T-helper 2 cell treated with Interferon-gamma antibody and Interleukin-4, amounts not matched to agents 5 μg/mL and 100 μg/mL, for 36 hours (primary cell): ENCODE measurements around the gene MLX.
A peak's percentile ranks its signal among the peaks of the same experiment; 100 is the strongest.
"Not testable (repeated sequence)": the region's sequence is repeated elsewhere in the genome, so short reads cannot be mapped to it uniquely, and the experiment has no call there.

Source experiments
- DNase-seq: peaks from one replicate; pipeline ENCODE4 v3.0.0; 2021; ENCODE audit warnings: low spot score
- H3K27ac Mint-ChIP-seq: one replicate; pipeline ENCODE4 v1.8.0; 2021; ENCODE audit warnings: mild to moderate bottlenecking, mixed read lengths
- H3K27me3 Mint-ChIP-seq: one replicate; pipeline ENCODE4 v1.8.0; 2021; ENCODE audit warnings: low read depth, mixed read lengths
- H3K36me3 Mint-ChIP-seq: one replicate; pipeline ENCODE4 v1.8.0; 2021; ENCODE audit warnings: low read depth, mixed read lengths
- H3K4me1 Mint-ChIP-seq: one replicate; pipeline ENCODE4 v1.8.0; 2021; ENCODE audit warnings: low read depth, mixed read lengths
- H3K4me3 Mint-ChIP-seq: one replicate; pipeline ENCODE4 v1.8.0; 2022; ENCODE audit warnings: mild to moderate bottlenecking, moderate library complexity, mixed read lengths
- H3K9me3 Mint-ChIP-seq: one replicate; pipeline ENCODE4 v1.8.0; 2021; ENCODE audit warnings: mixed read lengths

The MLX gene

GRCh38 chr17:42543190-42544079, 23.5 kb upstream of the MLX start:
- no peaks in the 10 kb centered on the region for H3K27me3 Mint-ChIP-seq
- DNase-seq, result no peak
- no peak overlapping the region for H3K4me3 Mint-ChIP-seq
- H3K9me3 Mint-ChIP-seq, result no peaks in the 10 kb centered on the region
- peaks cover 12% of the 10 kb centered on the region for H3K36me3 Mint-ChIP-seq
- no peak overlapping the region for H3K27ac Mint-ChIP-seq
- peaks cover 16% of the 10 kb centered on the region for H3K4me1 Mint-ChIP-seq

DNA sequence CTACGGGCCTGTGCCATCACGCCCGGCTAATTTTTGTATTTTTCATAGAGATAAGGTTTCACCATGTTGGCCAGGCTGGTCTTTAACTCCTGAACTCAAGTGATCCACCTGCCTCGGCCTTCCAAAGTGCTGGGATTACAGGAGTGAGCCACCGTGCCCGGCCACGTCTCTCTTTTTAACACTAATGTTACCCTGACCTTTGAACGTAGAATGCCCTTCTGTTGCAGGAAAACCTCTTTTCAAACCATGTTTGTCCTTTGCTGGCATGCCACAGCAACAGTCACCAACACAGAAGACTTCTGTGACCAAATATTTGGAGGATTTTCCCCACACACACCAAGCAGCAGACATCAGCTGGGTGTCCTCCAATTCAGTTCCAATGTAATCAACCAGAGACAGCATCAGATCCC, 22.0 kb upstream of the MLX start:
- no peak overlapping the region for H3K27ac Mint-ChIP-seq
- no peaks in the 10 kb centered on the region for H3K9me3 Mint-ChIP-seq
- no peaks in the 10 kb centered on the region for H3K27me3 Mint-ChIP-seq
- DNase-seq, result no peak
- peaks cover 17% of the 10 kb centered on the region for H3K4me1 Mint-ChIP-seq
- H3K4me3 Mint-ChIP-seq, result no peak overlapping the region
- peaks cover 7% of the 10 kb centered on the region for H3K36me3 Mint-ChIP-seq

DNA sequence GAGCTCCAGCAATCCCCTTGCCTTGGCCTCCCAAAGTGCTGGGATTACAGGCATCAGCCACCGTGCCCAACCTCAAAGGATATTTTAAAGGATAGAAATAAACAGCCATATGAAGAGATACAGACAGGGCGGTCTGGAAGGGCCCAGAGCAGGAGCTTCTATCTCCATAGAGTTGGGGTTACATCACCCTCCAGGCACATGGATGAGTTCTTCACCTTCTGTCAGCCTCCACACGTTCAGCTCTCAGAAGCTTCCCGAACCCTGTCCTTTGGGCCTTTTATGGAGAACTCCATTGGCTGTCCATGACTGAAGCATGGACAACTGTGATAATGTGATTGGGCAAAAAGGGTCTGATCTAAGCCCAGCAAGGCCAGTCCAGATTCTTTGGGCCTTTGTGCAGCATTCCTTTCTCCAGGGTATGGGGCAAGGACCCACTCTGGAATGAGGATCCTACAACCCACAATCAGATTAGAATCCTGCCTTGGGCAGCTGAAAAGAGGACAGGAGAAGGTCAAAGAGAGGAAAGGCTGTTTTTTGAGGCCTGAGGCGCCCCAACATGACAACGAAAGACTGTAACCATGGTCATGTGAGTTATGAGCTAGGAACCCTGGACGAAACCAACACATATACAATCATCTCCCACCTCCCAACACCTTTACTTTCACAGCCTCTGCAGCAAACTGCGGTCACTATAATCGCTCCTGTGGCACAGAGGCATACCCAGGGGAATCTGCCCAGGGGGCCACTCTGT, 21.0 kb upstream of the MLX start:
- DNase-seq, H3K27ac Mint-ChIP-seq, H3K4me3 Mint-ChIP-seq, H3K27me3 Mint-ChIP-seq, H3K9me3 Mint-ChIP-seq, H3K36me3 Mint-ChIP-seq: not testable (repeated sequence)
- H3K4me1 Mint-ChIP-seq, result peaks cover 12% of the 10 kb centered on the region

- H3K9me3 Mint-ChIP-seq, result no peaks in the 10 kb centered on the region
- no peaks in the 10 kb centered on the region for H3K27me3 Mint-ChIP-seq
- H3K4me1 Mint-ChIP-seq, result peaks cover 6% of the 10 kb centered on the region
- no peak overlapping the region for H3K27ac Mint-ChIP-seq
- DNase-seq, result no peak
- no peak overlapping the region for H3K4me3 Mint-ChIP-seq
- H3K36me3 Mint-ChIP-seq, result peaks cover 5% of the 10 kb centered on the region
Measured at GRCh38 chr17:42547001-42547461, 19.9 kb upstream of the MLX start.

GRCh38 chr17:42547698-42548069, 19.2 kb upstream of the MLX start:
- Mint-ChIP-seq H3K36me3 (peaks cover 5% of the 10 kb centered on the region), H3K4me1 (peaks cover 6% of the 10 kb centered on the region), H3K27me3 (no peaks in the 10 kb centered on the region), H3K4me3 (peak overlapping the region; percentile 9), H3K9me3 (no peaks in the 10 kb centered on the region), H3K27ac (no peak overlapping the region)
- DNase-seq, result no peak

- Mint-ChIP-seq H3K27me3 (no peaks in the 10 kb centered on the region), H3K27ac (no peak overlapping the region), H3K36me3 (peaks cover 6% of the 10 kb centered on the region), H3K4me3 (peak overlapping the region; percentile 38), H3K4me1 (peaks cover 6% of the 10 kb centered on the region), H3K9me3 (no peaks in the 10 kb centered on the region)
- DNase-seq, result peak; percentile 68
Measured at GRCh38 chr17:42548070-42548837, 18.6 kb upstream of the MLX start.

- Mint-ChIP-seq H3K27me3 (no peaks in the 10 kb centered on the region), H3K9me3 (no peaks in the 10 kb centered on the region), H3K36me3 (peaks cover 8% of the 10 kb centered on the region), H3K27ac (no peak overlapping the region), H3K4me1 (peaks cover 6% of the 10 kb centered on the region), H3K4me3 (peak overlapping the region; percentile 38)
- DNase-seq, result no peak
Measured at GRCh38 chr17:42548993-42549755, 17.7 kb upstream of the MLX start.

DNA sequence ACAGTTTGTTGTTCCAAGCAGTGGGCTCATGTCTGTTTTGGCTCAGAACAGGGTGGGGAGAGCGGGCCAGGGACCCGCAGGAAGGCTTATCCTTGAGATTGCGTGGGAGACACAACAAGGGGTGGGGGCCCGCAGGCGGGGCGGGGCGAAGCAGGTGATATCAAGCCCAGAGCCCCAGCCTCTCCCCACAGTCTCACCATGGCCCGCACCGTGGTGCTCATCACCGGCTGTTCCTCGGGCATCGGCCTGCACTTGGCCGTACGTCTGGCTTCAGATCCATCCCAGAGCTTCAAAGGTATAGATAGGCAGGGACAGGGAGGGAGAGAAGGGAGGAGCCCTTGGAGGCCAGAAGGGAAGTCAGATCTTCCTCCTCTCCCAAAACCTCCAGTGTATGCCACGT, 14.2 kb upstream of the MLX start, which contains the start of gene HSD17B1:
TSS of gene HSD17B1 (plus strand) at position 188 of the 400 bp plus-strand sequence. CDS start at position 199, 11 bp downstream.
- peaks cover 16% of the 10 kb centered on the region for H3K4me1 Mint-ChIP-seq
- not testable (repeated sequence) for H3K9me3 Mint-ChIP-seq, DNase-seq, H3K27me3 Mint-ChIP-seq, H3K36me3 Mint-ChIP-seq
- peak within 1 kb of the TSS; percentile 63 for H3K27ac Mint-ChIP-seq
- peak within 1 kb of the TSS; percentile 91 for H3K4me3 Mint-ChIP-seq

GRCh38 chr17:42553161-42553818, 13.6 kb upstream of the MLX start:
- H3K9me3 Mint-ChIP-seq, result no peaks in the 10 kb centered on the region
- no peak for DNase-seq
- H3K27ac Mint-ChIP-seq, result peak overlapping the region; percentile 63
- peak overlapping the region; percentile 91 for H3K4me3 Mint-ChIP-seq
- peaks cover 16% of the 10 kb centered on the region for H3K4me1 Mint-ChIP-seq
- H3K36me3 Mint-ChIP-seq, result peaks cover 5% of the 10 kb centered on the region
- H3K27me3 Mint-ChIP-seq, result no peaks in the 10 kb centered on the region

GRCh38 chr17:42553866-42554249, 13.0 kb upstream of the MLX start:
- Mint-ChIP-seq H3K27ac (peak overlapping the region; percentile 92), H3K4me1 (peaks cover 16% of the 10 kb centered on the region), H3K36me3 (peaks cover 5% of the 10 kb centered on the region), H3K9me3 (no peaks in the 10 kb centered on the region), H3K27me3 (no peaks in the 10 kb centered on the region), H3K4me3 (peak overlapping the region; percentile 91)
- no peak for DNase-seq

- H3K36me3 Mint-ChIP-seq, result peaks cover 5% of the 10 kb centered on the region
- H3K9me3 Mint-ChIP-seq, result no peaks in the 10 kb centered on the region
- peak; percentile 81 for DNase-seq
- no peaks in the 10 kb centered on the region for H3K27me3 Mint-ChIP-seq
- peak overlapping the region; percentile 91 for H3K4me3 Mint-ChIP-seq
- peaks cover 14% of the 10 kb centered on the region for H3K4me1 Mint-ChIP-seq
- peak overlapping the region; percentile 92 for H3K27ac Mint-ChIP-seq
Measured at GRCh38 chr17:42554250-42555121, 12.4 kb upstream of the MLX start.

DNA sequence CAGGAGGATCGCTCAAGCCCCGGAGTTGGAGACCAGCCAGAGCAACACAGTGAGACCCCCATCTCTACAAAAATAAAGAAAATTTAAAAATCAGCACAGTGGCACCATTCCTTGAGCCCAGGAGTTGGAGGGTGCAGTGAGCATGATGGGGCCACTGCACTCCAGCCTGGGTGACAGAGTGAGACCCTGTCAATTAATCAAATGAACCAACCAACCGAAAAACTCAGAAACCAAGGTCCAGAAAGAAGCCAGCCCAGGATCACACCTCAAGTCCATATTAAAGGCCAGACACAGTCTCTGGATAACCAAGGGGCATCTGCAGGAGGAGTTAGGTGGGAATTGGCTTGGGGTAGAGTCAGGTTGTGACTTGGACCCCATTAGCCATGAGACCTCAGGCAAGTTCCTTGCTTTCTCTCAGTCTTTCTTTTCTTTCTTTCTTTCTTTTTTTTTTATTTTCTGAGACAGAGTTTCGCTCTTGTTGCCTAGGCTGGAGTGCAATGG, 11.7 kb upstream of the MLX start:
- H3K27me3 Mint-ChIP-seq, result no peaks in the 10 kb centered on the region
- peak overlapping the region; percentile 91 for H3K4me3 Mint-ChIP-seq
- peak overlapping the region; percentile 92 for H3K27ac Mint-ChIP-seq
- no peak for DNase-seq
- H3K36me3 Mint-ChIP-seq, result peaks cover 5% of the 10 kb centered on the region
- H3K9me3 Mint-ChIP-seq, result no peaks in the 10 kb centered on the region
- peaks cover 14% of the 10 kb centered on the region for H3K4me1 Mint-ChIP-seq
